ENCODE measurements around the gene TMC1. TPM values are rescaled to one million over a fixed set of nuclear protein-coding genes. Genes with fewer than 3 reads are reported as not detected.

Gene TMC1
- total and polyA plus RNA-seq, 3 experiments from 2014 or later = not detected

DNA sequence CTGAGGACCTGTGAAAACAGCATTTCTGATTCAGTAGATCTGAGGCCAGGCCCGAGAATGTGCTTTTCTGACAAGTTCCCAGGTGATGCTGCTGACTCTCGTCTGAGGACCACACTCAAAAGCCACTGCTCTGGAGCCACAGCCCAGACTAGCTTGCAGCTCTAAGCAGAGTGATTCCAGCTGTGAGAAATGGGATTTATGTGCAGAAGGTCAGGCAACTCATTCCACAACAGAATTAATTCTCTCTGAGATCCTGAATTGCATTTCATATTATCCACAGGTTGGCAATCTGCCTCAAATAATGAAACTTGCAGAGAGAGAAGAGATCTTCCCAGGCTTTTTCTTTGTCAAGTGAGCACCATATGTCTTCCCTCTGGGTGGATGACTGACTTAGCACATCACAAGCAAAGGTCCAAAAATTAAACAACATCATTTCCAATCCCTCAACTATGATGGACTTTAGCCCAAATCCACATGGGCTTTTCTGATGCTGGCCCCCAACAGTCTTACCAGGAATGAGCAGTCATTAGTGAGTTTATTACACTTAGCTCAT, 291.2 kb downstream of the TMC1 start:
- Histone ChIP-seq H3K27ac (ENCODE audit: low read depth, low read length) (no peak overlapping the region), H3K27me3 (ENCODE audit: insufficient read depth, low read length, poor library complexity, severe bottlenecking) (no peaks in the 10 kb centered on the region), H3K9me3 (ENCODE audit: low read length) (no peaks in the 10 kb centered on the region), H3K36me3 (ENCODE audit: insufficient read depth, low read length) (no peaks in the 10 kb centered on the region), H3K4me1 (ENCODE audit: insufficient read depth, low read length) (no peaks in the 10 kb centered on the region), H3K4me3 (ENCODE audit: low read length) (no peak overlapping the region)
- H3K36me3 Mint-ChIP-seq = no peaks in the 10 kb centered on the region
- ChIA-PET CTCF (interaction anchor here (1.0 kb wide), 1 partner anchor 532 kb away, joined by 3 read pairs; no protein-coding TSS in a partner anchor), POLR2A (no interaction called here)
- no peaks in the 10 kb centered on the region for H3K9me3 Mint-ChIP-seq
- peaks cover 2 to 4% of the 10 kb centered on the region in 2 donors for H3K27me3 Mint-ChIP-seq
- H3K4me1 Mint-ChIP-seq = no peaks in the 10 kb centered on the region
- no peak overlapping the region for H3K27ac Mint-ChIP-seq
- no peak overlapping the region for H3K4me3 Mint-ChIP-seq
- DNase-seq = no peak

GRCh38 chr9:72813544-72813943, 292.1 kb downstream of the TMC1 start:
- Histone ChIP-seq H3K27ac (ENCODE audit: low read depth, low read length) (no peak overlapping the region), H3K27me3 (ENCODE audit: insufficient read depth, low read length, poor library complexity, severe bottlenecking) (no peaks in the 10 kb centered on the region), H3K4me1 (ENCODE audit: insufficient read depth, low read length) (no peaks in the 10 kb centered on the region), H3K9me3 (ENCODE audit: low read length) (no peaks in the 10 kb centered on the region), H3K36me3 (ENCODE audit: insufficient read depth, low read length) (no peaks in the 10 kb centered on the region), H3K4me3 (ENCODE audit: low read length) (no peak overlapping the region)
- ChIA-PET POLR2A (no interaction called here), CTCF (interaction anchor here (1.0 kb wide), 1 partner anchor 533 kb away, joined by 3 read pairs; no protein-coding TSS in a partner anchor)
- H3K4me3 Mint-ChIP-seq = no peak overlapping the region
- peaks cover 0 to 2% (median 0%) of the 10 kb centered on the region in 5 donors for H3K9me3 Mint-ChIP-seq
- no peak overlapping the region for H3K27ac Mint-ChIP-seq
- no peaks in the 10 kb centered on the region for H3K36me3 Mint-ChIP-seq
- peaks cover 2 to 7% of the 10 kb centered on the region in 2 donors for H3K27me3 Mint-ChIP-seq
- no peaks in the 10 kb centered on the region for H3K4me1 Mint-ChIP-seq
- DNase-seq = no peak

GRCh38 chr9:72814083-72814597, 292.7 kb downstream of the TMC1 start:
- no peak overlapping the region for H3K4me3 ChIP-seq (ENCODE audit: low read length)
- Mint-ChIP-seq H3K9me3 (peaks cover 0 to 2% (median 0%) of the 10 kb centered on the region in 5 donors), H3K4me3 (no peak overlapping the region), H3K4me1 (no peaks in the 10 kb centered on the region), H3K27me3 (peaks cover 2 to 7% of the 10 kb centered on the region in 2 donors), H3K36me3 (no peaks in the 10 kb centered on the region), H3K27ac (no peak overlapping the region)
- CTCF ChIA-PET = no interaction called here
- DNase-seq = no peak
- no peaks in the 10 kb centered on the region for H3K9me3 ChIP-seq (ENCODE audit: low read length)
- POLR2A ChIA-PET = no interaction called here
- no peaks in the 10 kb centered on the region for H3K36me3 ChIP-seq (ENCODE audit: insufficient read depth, low read length)
- no peaks in the 10 kb centered on the region for H3K4me1 ChIP-seq (ENCODE audit: insufficient read depth, low read length)
- H3K27ac ChIP-seq (ENCODE audit: low read depth, low read length) = no peak overlapping the region
- H3K27me3 ChIP-seq (ENCODE audit: insufficient read depth, low read length, poor library complexity, severe bottlenecking) = no peaks in the 10 kb centered on the region

DNA sequence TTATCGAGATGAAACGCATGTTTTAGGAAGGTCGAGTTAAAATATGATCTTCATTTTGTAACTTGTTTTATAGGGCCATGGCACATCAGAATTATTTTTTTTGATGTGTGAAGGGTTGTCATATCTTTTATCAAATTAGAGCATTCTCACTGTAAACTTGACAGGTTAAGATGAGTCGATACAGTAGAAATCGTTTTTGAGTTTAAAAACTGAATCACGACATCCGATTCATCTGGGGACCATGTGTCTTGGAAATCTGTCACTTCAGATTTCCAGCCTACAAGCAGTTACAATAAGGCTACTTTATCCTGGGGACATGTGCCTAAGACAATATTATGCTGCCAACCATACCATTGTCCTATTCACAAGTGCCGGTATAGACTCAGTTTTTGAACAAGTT, 295.3 kb downstream of the TMC1 start:
- Mint-ChIP-seq H3K4me3 (no peak overlapping the region), H3K4me1 (no peaks in the 10 kb centered on the region), H3K27ac (no peak overlapping the region), H3K9me3 (peaks cover 0 to 2% (median 0%) of the 10 kb centered on the region in 5 donors), H3K27me3 (peaks cover 2 to 7% of the 10 kb centered on the region in 2 donors), H3K36me3 (no peaks in the 10 kb centered on the region)
- H3K9me3 ChIP-seq (ENCODE audit: low read length) = no peaks in the 10 kb centered on the region
- ChIA-PET CTCF (no interaction called here), POLR2A (no interaction called here)
- DNase-seq = no peak
- no peaks in the 10 kb centered on the region for H3K4me1 ChIP-seq (ENCODE audit: insufficient read depth, low read length)
- H3K27ac ChIP-seq (ENCODE audit: low read depth, low read length) = no peak overlapping the region
- no peak overlapping the region for H3K4me3 ChIP-seq (ENCODE audit: low read length)
- H3K27me3 ChIP-seq (ENCODE audit: insufficient read depth, low read length, poor library complexity, severe bottlenecking) = no peaks in the 10 kb centered on the region
- no peaks in the 10 kb centered on the region for H3K36me3 ChIP-seq (ENCODE audit: insufficient read depth, low read length)

DNA sequence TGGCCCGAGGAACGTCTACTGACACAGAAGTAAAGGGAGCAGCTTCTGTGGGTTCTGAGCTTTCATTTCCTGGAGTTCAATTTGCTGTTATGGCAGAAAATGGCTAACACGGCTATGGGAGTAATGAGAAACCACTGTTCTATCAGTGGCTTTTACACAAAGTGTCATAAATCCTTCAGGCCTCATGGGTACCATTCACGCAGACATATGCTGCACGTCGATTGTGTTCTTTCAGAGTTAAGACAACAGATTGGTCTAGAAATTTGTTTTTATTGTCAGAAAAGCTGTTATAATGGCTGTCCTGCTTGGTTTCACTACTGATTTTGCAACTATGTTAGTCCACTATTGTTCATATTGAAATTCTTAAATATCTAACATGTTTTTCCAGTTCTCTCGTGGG, 296.0 kb downstream of the TMC1 start:
- H3K4me3 ChIP-seq (ENCODE audit: low read length) = no peak overlapping the region
- Mint-ChIP-seq H3K27ac (no peak overlapping the region), H3K9me3 (peaks cover 0 to 2% (median 0%) of the 10 kb centered on the region in 5 donors), H3K36me3 (no peaks in the 10 kb centered on the region), H3K4me1 (no peaks in the 10 kb centered on the region), H3K4me3 (no peak overlapping the region), H3K27me3 (peaks cover 2 to 7% of the 10 kb centered on the region in 2 donors)
- H3K4me1 ChIP-seq (ENCODE audit: insufficient read depth, low read length) = no peaks in the 10 kb centered on the region
- no peak for DNase-seq
- H3K27me3 ChIP-seq (ENCODE audit: insufficient read depth, low read length, poor library complexity, severe bottlenecking) = no peaks in the 10 kb centered on the region
- ChIA-PET POLR2A (no interaction called here), CTCF (no interaction called here)
- no peaks in the 10 kb centered on the region for H3K9me3 ChIP-seq (ENCODE audit: low read length)
- no peaks in the 10 kb centered on the region for H3K36me3 ChIP-seq (ENCODE audit: insufficient read depth, low read length)
- H3K27ac ChIP-seq (ENCODE audit: low read depth, low read length) = no peak overlapping the region

- Mint-ChIP-seq H3K4me3 (no peak overlapping the region), H3K27me3 (peaks cover 2 to 11% of the 10 kb centered on the region in 2 donors), H3K36me3 (no peaks in the 10 kb centered on the region), H3K27ac (no peak overlapping the region), H3K4me1 (no peaks in the 10 kb centered on the region), H3K9me3 (peaks cover 0 to 2% (median 0%) of the 10 kb centered on the region in 5 donors)
- H3K27me3 ChIP-seq (ENCODE audit: insufficient read depth, low read length, poor library complexity, severe bottlenecking) = no peaks in the 10 kb centered on the region
- H3K9me3 ChIP-seq (ENCODE audit: low read length) = no peaks in the 10 kb centered on the region
- no peak overlapping the region for H3K27ac ChIP-seq (ENCODE audit: low read depth, low read length)
- ChIA-PET POLR2A (no interaction called here), CTCF (no interaction called here)
- no peak for DNase-seq
- no peak overlapping the region for H3K4me3 ChIP-seq (ENCODE audit: low read length)
- H3K36me3 ChIP-seq (ENCODE audit: insufficient read depth, low read length) = no peaks in the 10 kb centered on the region
- no peaks in the 10 kb centered on the region for H3K4me1 ChIP-seq (ENCODE audit: insufficient read depth, low read length)
These were observed 297.0 kb downstream of the TMC1 start for GRCh38 chr9:72818385-72818784.

- Histone ChIP-seq H3K4me3 (ENCODE audit: low read length) (no peak overlapping the region), H3K9me3 (ENCODE audit: low read length) (no peaks in the 10 kb centered on the region), H3K36me3 (ENCODE audit: insufficient read depth, low read length) (no peaks in the 10 kb centered on the region), H3K27me3 (ENCODE audit: insufficient read depth, low read length, poor library complexity, severe bottlenecking) (no peaks in the 10 kb centered on the region), H3K4me1 (ENCODE audit: insufficient read depth, low read length) (no peaks in the 10 kb centered on the region), H3K27ac (ENCODE audit: low read depth, low read length) (no peak overlapping the region)
- DNase-seq = no peak
- H3K9me3 Mint-ChIP-seq = peaks cover 0 to 2% (median 0%) of the 10 kb centered on the region in 5 donors
- no peak overlapping the region for H3K4me3 Mint-ChIP-seq
- H3K27ac Mint-ChIP-seq = no peak overlapping the region
- ChIA-PET POLR2A (no interaction called here), CTCF (no interaction called here)
- peaks cover 6 to 8% of the 10 kb centered on the region in 2 donors for H3K27me3 Mint-ChIP-seq
- H3K36me3 Mint-ChIP-seq = no peaks in the 10 kb centered on the region
- H3K4me1 Mint-ChIP-seq = no peaks in the 10 kb centered on the region
These were observed 302.6 kb downstream of the TMC1 start for GRCh38 chr9:72823971-72824370.

DNA sequence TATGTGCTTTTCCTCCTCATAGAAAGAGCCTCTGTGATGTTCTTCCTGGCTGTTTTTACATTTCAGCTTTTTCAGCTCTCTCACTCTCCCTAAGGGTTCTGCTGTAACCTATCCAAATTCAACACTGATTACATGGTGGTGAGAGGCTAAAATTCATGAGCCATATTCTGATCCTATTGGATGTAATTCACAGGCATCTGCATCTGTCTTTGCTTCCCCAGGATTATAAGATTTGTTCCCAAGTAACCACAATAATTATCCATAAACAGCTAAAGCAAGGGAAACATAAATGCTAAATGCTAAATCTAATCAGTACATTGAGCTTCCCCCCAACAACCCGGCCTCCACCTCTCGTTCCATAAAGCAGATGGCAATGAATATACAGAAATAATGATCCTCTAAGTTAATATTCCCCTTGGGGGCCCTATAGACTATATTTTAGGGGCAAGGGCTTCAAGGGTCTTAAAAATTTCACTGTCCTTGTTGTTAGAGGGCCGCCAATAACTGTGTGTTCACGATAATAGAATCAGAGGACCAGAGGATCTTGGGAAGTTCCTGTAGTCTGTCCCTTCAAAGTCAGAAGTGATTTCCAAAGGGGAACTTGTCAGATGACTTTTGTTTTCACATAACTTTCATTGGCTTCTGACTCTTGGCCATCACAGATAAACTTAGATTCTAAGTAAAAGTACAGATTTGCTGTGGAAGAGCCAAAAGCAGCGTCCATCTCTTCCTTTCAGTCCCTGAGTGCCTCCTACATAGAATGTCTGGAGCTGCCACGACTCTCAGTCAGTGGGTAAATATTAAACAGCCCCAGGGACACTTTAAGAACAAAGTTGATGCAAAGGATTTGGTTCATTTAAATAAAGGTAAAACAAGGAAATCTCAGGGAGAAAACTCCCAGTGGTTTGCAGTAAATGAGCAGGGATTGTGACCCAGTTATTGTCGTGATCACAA, 305.9 kb downstream of the TMC1 start:
- Histone ChIP-seq H3K9me3 (ENCODE audit: low read length) (no peaks in the 10 kb centered on the region), H3K27me3 (ENCODE audit: insufficient read depth, low read length, poor library complexity, severe bottlenecking) (no peaks in the 10 kb centered on the region), H3K4me3 (ENCODE audit: low read length) (no peak overlapping the region), H3K4me1 (ENCODE audit: insufficient read depth, low read length) (no peaks in the 10 kb centered on the region), H3K36me3 (ENCODE audit: insufficient read depth, low read length) (no peaks in the 10 kb centered on the region), H3K27ac (ENCODE audit: low read depth, low read length) (no peak overlapping the region)
- DNase-seq = no peak
- Mint-ChIP-seq H3K4me1 (no peaks in the 10 kb centered on the region), H3K36me3 (no peaks in the 10 kb centered on the region), H3K9me3 (peaks cover 0 to 5% (median 0%) of the 10 kb centered on the region in 5 donors), H3K4me3 (no peak overlapping the region), H3K27me3 (peaks cover 4 to 8% of the 10 kb centered on the region in 2 donors), H3K27ac (no peak overlapping the region)
- ChIA-PET CTCF (no interaction called here), POLR2A (no interaction called here)
